ENCODE results near the gene CDC45.

CDC45 gene

DNA sequence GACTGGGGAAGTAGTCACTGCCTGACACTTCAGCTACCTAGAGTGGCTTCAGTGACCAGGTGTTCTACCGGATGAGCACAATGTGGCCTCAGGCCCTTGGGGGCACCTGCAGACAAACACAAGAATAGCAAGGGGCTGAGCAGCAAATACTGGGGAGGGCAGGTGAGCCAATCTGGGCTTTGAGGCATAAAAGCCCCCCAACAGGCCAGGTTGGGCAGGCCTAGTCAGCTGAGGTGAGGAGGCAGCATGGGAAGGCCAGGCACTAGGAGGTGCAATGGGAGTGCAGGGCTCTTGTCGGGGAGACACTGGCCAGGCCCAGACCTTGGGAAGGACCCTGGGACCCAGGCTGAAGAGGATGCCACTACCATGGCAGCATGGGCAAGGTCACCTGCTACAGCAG is 9.7 kb upstream of the CDC45 start:
- no peak for DNase-seq (ENCODE audit: low read depth)

DNA sequence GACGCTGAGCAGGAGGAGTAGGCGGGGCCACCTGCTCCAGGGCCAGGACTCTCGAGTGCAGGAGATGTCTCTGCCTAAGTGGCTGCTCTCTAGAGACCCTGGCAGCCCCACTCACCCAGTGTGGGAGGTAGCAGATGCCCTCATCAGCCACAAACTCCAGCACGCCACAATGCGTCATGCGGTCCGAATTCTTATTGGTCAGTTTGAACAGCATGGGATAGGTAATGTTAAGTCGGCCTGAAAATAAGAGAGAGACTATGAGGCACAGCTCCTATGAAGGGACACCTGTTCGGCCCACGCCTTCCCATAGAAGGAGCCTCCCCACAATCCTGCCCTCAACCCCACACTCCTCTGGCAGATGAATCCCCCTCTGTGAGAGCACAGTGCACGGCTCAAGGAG is 8.1 kb upstream of the CDC45 start:
- DNase-seq (ENCODE audit: low read depth): no peak

DNA sequence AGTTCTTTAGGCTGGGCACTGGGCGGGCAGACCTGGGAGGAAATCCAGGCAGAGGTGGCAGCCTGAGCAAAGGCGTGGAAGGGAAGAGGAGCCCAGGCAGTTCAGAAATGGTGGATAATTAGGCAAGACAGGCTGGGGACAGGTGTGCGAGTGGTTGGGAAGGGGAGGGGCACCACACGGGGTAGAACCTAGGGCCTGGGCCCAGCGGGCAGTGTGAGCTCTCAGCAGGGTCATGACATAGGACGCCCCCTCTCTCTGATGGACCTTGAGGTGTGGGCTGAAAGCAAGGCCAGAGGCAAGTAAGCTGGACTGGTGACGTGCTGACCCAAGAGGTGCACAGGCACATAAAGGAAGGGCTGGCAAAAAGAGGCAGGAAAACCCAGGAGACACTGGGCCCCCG is 7.5 kb upstream of the CDC45 start:
- DNase-seq (ENCODE audit: low read depth): no peak

GRCh38 chr22:19473578-19473977 is 6.1 kb upstream of the CDC45 start:
- DNase-seq (ENCODE audit: low read depth): no peak

DNA sequence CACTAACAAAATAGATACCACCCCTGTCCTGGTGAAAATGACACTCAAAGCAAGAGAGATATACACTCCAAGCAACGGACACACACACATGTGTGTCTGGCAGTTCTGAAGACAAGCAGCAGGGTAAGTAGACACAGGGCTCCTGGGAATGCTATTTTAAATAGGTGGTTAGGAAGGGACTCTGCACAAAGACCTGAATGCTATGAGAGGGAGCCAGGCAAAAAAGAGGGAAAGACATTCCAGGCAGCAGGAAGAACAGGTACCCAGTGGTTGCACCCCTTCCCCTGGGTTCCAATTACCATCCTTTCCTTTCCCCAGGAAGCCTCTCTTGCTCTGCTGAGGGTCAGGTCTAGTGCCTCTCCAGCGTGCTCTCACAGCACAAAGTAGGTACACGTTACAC is 3.7 kb upstream of the CDC45 start:
- DNase-seq (ENCODE audit: low read depth): no peak

- no peak for DNase-seq (ENCODE audit: low read depth)
Measured at GRCh38 chr22:19477321-19478044, 2.2 kb upstream of the CDC45 start.

GRCh38 chr22:19478045-19478900 is 1.4 kb upstream of the CDC45 start:
- no peak for DNase-seq (ENCODE audit: low read depth)

DNA sequence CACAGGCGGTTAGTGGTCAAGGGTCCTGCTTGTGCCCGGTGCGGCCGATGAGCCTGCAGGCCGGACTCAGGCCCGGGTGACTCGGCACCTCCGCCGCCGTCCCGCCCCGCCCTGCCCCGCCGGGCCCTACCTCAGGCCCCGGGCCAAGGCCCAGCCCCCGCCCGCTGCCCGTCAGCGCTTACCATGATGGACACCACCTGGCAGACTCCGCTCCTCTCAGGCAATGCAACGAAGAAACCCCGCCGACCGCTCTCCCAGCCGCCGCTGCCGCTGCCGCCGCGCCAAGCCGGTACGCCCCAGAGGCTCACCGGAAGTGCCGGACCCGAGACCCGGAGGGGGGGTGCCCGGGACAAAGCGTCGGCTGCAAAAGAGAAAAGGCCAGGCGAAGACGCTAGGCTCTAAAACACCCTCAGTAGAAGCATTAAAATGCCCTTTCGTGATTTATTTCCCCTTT is 792 bp upstream of the CDC45 start, which contains the start of gene UFD1:
Gene UFD1 (minus strand): TSS at position 293 of the 454 bp plus-strand sequence. CDS start 108 bp downstream, at position 185.
- DNase-seq (ENCODE audit: low read depth): peak; percentile 50

DNA sequence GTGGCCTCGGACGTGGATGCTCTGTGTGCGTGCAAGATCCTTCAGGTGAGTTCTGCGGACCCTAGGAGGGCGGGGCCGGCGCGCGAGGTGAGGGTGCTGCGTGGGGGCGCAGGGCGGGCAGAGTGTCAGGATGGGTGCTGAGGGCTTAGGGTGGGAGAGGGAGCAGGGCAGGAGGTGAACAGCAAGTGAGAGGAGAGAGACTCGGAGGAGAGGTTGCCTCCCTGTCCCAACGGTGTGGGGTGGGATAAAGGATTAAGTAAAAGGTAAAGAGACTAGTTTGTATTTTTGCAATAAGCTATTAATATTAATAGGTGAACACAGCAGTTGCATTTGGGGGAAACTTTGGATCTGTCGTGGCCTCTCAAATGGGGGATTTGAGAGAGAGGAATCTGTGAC is 451 bp downstream of the CDC45 start:
- no peak for DNase-seq (ENCODE audit: low read depth)

- DNase-seq (ENCODE audit: low read depth): no peak
Measured at GRCh38 chr22:19480789-19481188, 1.1 kb downstream of the CDC45 start.

- no peak for DNase-seq (ENCODE audit: low read depth)
Measured at GRCh38 chr22:19482297-19482696, 2.6 kb downstream of the CDC45 start.

DNA sequence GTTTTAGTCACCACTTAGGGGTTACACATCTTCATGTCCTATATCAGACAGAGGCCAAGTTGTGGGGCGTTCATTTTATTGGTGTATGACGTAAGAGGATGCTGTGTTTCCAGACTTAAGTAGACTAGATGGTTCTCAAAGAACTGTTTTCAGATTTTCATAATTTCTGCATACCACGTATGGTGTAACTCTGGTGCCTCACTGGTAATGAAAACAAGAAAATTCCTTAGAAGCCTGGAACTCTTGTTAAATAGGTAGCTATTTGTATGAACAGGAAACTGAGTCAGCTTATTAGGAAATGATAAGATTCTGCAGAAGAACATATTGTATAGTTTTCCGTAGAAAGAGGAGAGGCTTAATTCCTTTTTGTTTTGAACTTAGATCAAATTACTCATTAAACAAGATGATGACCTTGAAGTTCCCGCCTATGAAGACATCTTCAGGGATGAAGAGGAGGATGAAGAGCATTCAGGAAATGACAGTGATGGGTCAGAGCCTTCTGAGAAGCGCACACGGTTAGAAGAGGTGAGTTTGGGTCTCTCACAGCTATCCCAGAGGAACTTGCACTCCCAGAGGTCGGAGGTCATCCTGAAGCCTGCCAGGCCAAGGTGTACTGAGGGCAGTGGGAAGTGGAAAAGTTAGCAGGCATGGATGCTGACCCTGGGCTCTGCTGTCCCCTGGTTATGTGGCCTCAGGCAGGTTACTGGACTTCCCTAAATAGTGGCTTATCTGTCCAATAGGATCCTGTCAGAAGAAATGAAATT is 3.9 kb downstream of the CDC45 start:
- DNase-seq (ENCODE audit: low read depth): no peak

DNA sequence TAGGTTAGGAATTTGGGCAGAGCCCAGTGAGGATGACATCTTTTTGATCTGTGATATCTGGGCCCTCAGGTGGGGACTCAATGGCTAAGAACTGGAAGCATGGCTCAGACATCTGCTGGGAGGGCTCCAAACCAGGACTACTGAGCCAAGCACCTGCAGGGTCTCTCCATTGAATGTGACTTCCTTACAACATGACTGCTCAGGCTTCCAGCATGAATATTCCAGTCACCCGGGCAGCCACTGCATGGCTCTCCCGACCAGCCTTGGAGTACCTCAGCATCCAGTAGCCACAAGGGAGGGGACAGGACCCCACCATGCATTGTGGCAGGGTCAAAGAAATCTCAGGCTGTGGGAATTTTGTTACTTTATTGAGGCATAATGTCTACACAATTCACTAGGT is 8.6 kb downstream of the CDC45 start:
- DNase-seq (ENCODE audit: low read depth): no peak

GRCh38 chr22:19488884-19489843 is 9.4 kb downstream of the CDC45 start:
- DNase-seq (ENCODE audit: low read depth): peak; percentile 51

DNA sequence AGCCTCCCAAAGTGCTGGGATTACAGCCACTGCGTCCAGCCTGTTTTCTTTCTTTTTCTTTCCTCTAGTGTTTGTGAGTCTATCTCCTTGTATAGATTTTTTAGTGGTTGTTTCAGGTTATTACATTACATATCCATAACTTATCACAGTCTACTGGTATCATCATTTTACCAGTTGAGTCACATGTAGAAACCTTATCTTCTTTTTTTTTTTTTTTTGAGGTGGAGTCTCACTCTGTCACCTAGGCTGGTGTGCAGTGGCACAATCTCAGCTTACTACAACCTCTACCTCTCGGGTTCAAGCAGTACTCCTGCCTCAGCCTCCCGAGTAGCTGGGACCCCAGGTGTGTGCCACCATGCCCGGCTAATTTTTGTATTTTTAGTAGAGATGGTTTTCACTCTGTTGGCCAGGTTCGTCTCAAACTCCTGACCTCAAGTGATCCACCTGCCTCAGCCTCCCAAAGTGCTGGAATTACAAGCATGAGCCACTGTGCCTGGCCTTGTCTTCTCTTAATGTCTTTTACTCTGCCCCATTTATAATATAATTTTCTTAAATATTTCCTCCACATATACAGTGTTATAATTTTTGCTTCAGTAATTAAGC is 11.0 kb downstream of the CDC45 start:
- no peak for DNase-seq (ENCODE audit: low read depth)

GRCh38 chr22:19492504-19493174 is 12.9 kb downstream of the CDC45 start:
- DNase-seq (ENCODE audit: low read depth): no peak

GRCh38 chr22:19494001-19494560 is 14.4 kb downstream of the CDC45 start:
- DNase-seq (ENCODE audit: low read depth): no peak

DNA sequence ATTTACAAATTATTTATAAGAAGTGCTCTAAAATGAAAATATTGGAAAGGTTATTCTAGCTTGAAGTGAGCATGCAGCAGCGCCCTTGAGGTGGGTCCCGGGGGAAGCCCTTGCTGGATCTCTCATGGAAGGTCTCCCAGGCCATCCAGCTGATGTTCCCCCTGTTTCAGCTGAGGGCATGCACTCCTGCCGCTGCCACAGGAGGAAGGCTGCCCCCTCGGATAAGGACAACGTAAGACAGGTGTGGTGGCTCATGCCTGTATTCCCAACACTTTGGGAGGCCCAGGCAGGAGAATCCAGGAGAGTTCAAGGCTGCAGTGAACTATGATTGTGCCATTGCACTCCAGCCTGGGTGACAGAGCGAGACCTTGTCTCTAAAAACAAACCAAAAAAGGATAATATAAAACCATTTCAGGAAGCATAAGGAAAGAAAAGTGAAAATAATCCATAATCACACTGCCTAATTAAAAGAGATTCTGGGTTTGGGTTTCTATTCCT is 15.0 kb downstream of the CDC45 start:
- no peak for DNase-seq (ENCODE audit: low read depth)

DNA sequence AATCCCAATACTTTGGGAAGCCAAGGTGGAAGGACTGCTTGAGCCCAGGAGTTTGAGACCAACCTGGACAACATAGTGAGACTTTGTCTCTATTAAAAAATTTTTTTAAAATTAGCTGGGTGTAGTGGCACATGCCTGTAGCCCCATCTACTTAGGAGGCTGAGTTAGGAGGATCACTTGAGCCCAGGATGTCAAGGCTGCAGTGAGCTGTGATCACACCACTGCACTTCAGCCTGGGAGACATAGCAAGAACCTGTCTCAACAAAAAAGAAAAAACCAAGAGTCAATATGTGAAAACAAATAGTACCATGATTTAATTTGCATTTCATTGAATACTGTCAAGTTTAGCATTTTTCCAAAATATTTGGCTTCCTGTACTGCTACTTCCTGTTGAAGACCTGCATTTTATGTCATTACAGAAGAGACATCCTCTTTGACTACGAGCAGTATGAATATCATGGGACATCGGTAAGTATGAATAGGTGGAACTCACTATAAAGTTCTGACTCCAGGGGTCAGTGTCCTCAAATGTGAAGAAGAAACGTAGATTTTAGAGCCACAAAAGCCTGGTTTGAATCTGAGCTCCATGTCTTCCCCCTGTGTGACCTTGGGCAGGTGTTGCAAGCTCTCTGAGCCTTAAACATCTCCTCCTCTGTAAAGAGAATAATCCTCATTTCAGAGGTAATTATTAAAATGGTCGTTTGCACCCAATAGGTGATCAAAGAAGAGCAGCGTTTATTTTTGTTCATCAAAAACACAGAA is 16.0 kb downstream of the CDC45 start:
- DNase-seq (ENCODE audit: low read depth): no peak
